GM23338 (cell line): Measurements from ENCODE around the gene IPO5.

Experiments used
- CREB1 ChIP-seq: fragments of 250-450 bp; sonication (Bioruptor Pico); IDR thresholded peaks from 2 replicates; pipeline ENCODE4 v1.5.0; 2020; ENCODE audit warnings: low read depth, mild to moderate bottlenecking, moderate library complexity
- ETS1 ChIP-seq: IDR thresholded peaks from 2 replicates; pipeline ENCODE4 v1.6.1; 2016; ENCODE audit warnings: antibody characterized with exemption
- EZH2 ChIP-seq: fragments of 200-600 bp; sonication (generic); IDR thresholded peaks from one replicate; pipeline ENCODE4 v1.8.0; 2017; ENCODE audit warnings: antibody characterized with exemption, mild to moderate bottlenecking, low read depth; ENCODE audit not compliant: unreplicated experiment
- EZH2phosphoT487 ChIP-seq: fragments of 200-600 bp; sonication (generic); IDR thresholded peaks from one replicate; pipeline ENCODE4 v1.8.1; 2018; ENCODE audit warnings: antibody characterized with exemption; ENCODE audit not compliant: unreplicated experiment
- JUNB ChIP-seq: IDR thresholded peaks from one replicate; pipeline ENCODE4 v1.6.1; 2016; ENCODE audit warnings: antibody characterized with exemption; ENCODE audit not compliant: unreplicated experiment
- NANOG ChIP-seq: IDR thresholded peaks from 2 replicates; pipeline ENCODE4 v1.6.1; 2016; ENCODE audit warnings: antibody characterized with exemption, borderline replicate concordance
- POLR2AphosphoS5 ChIP-seq: IDR thresholded peaks from 2 replicates; pipeline ENCODE4 v1.6.1; 2016; ENCODE audit warnings: antibody characterized with exemption, low read depth
- REST ChIP-seq: IDR thresholded peaks from one replicate; pipeline ENCODE4 v1.6.1; 2018; ENCODE audit warnings: antibody characterized with exemption; ENCODE audit not compliant: unreplicated experiment
- ZNF114 ChIP-seq: fragments of 250-450 bp; sonication (Bioruptor Pico); IDR thresholded peaks from 2 replicates; pipeline ENCODE4 v1.5.0; 2020; ENCODE audit warnings: mild to moderate bottlenecking, moderate library complexity
- ZNF462 ChIP-seq: fragments of 250-450 bp; sonication (Bioruptor Pico); IDR thresholded peaks from 2 replicates; pipeline ENCODE4 v1.5.0; 2020; ENCODE audit warnings: mild to moderate bottlenecking, moderate library complexity
- TF ChIP-seq, protein P1 (sequence below), 2 experiments: fragments of 200-600 bp in 1 of 2; sonication (generic) in 1 of 2; conservative IDR thresholded peaks; 2 replicates each; pipeline versions ENCODE4 v1.5.1 to v1.6.1; 2016 to 2017; ENCODE audit warnings: antibody characterized with exemption in 2 of 2, low read depth in 2 of 2, mild to moderate bottlenecking in 2 of 2, moderate library complexity in 1 of 2

DNA sequence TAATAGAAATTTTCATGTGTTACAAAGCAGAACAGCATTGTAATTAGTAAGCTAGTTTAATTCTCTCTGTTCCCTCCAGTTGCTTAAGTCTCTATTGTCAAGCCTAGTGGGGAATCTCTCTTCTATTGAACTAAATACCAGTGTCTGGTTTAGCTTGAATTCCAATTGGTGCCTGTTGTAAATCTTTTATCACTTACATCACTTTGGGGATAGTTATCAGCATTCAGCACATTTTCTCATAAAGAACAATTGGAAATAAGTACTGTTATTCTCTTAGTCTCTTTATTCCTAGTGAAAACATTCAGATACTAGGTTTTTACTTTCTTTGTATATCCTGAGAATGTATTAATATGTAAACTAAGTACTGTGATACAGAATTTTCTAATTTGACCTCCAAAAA, 25.2 kb downstream of the IPO5 start:
- TF ChIP-seq CREB1 (no peak), EZH2 (no peak), REST (no peak), POLR2AphosphoS5 (no peak), ZNF462 (CRISPR knock-in tag) (no peak), ETS1 (no peak), JUNB (no peak), NANOG (no peak), EZH2phosphoT487 (no peak), ZNF114 (CRISPR knock-in tag) (no peak)
- TF ChIP-seq, protein P1, sequence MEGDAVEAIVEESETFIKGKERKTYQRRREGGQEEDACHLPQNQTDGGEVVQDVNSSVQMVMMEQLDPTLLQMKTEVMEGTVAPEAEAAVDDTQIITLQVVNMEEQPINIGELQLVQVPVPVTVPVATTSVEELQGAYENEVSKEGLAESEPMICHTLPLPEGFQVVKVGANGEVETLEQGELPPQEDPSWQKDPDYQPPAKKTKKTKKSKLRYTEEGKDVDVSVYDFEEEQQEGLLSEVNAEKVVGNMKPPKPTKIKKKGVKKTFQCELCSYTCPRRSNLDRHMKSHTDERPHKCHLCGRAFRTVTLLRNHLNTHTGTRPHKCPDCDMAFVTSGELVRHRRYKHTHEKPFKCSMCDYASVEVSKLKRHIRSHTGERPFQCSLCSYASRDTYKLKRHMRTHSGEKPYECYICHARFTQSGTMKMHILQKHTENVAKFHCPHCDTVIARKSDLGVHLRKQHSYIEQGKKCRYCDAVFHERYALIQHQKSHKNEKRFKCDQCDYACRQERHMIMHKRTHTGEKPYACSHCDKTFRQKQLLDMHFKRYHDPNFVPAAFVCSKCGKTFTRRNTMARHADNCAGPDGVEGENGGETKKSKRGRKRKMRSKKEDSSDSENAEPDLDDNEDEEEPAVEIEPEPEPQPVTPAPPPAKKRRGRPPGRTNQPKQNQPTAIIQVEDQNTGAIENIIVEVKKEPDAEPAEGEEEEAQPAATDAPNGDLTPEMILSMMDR (conservative IDR thresholded peaks at IDR 0.05; ENCODE audit: low read depth in 2 of 2), result no peak
